H1 (cell line): ENCODE results near the gene THOC6. TPM values are rescaled to one million over a fixed set of nuclear protein-coding genes. Genes with fewer than 3 reads are reported as not detected.
A peak's percentile ranks its signal among the peaks of the same experiment; 100 is the strongest.

ENCODE experiments used
- CBX8 ChIP-seq: fragments of 300-800, 300-1000 bp; sonication (generic); IDR thresholded peaks from 2 replicates; pipeline ENCODE4 v1.7.1; 2016; ENCODE audit warnings: low read depth, low read length, borderline replicate concordance
- CHD2 ChIP-seq: IDR thresholded peaks from 2 replicates; pipeline ENCODE4 v1.6.1; 2012; ENCODE audit warnings: low read length, improper control_type of control experiment
- JUND ChIP-seq: IDR thresholded peaks from 2 replicates; pipeline ENCODE4 v1.6.1; 2011; ENCODE audit warnings: mild to moderate bottlenecking, improper control_type of control experiment, low read length
- KDM5A ChIP-seq: fragments of 200-600 bp; IDR thresholded peaks from 2 replicates; pipeline ENCODE4 v1.7.1; 2012; ENCODE audit warnings: mild to moderate bottlenecking, low read length, inconsistent platforms, mixed read lengths
- POLR2A ChIP-seq, 2 experiments: IDR thresholded peaks; 1 replicate in 1 of 2; 2 replicates in 1 of 2; pipeline ENCODE4 v1.6.1; 2011; ENCODE audit warnings: low read depth in 2 of 2, low read length in 2 of 2, mild to moderate bottlenecking in 2 of 2; ENCODE audit errors: control extremely low read depth in 1 of 2
- SAP30 ChIP-seq: fragments of 300-600 bp; sonication (generic); IDR thresholded peaks from 2 replicates; pipeline ENCODE4 v1.7.1; 2012; ENCODE audit warnings: low read length, moderate library complexity, mild to moderate bottlenecking, inconsistent platforms; ENCODE audit not compliant: insufficient read depth, insufficient replicate concordance
- SP4 ChIP-seq: IDR thresholded peaks from 2 replicates; pipeline ENCODE4 v1.6.1; 2012; ENCODE audit warnings: low read length, inconsistent platforms
- TAF1 ChIP-seq: IDR thresholded peaks from 2 replicates; pipeline ENCODE4 v1.6.1; 2011; ENCODE audit warnings: mild to moderate bottlenecking, low read depth, low read length
- polyA plus RNA-seq, 7 experiments: library from polyadenylated mRNA; depleted of rRNA in 3 of 7; stranded (reverse) in 5 of 7; unstranded in 2 of 7; fragments of >200 nt in 5 of 7; fragments of 200-250 nt in 2 of 7; gene quantifications; 1 replicate in 5 of 7; 2 replicates in 1 of 7; 4 replicates in 1 of 7; pipeline versions ENCODE4 v1.2.1 to v1.2.3, GENCODE V29; 2011 to 2013; ENCODE audit warnings: missing spikeins in 2 of 7, mixed read lengths in 2 of 7
- total RNA-seq: library from RNA; stranded (reverse); fragmentation: NEBNext Ultra II Directional; extraction: Animal tissue kit (Norgen Biotek cat#: 25700); gene quantifications from 2 replicates; pipeline ENCODE4 v1.2.1, GENCODE V29; 2021
- TF ChIP-seq, protein P1 (sequence below): IDR thresholded peaks from 2 replicates; pipeline ENCODE4 v1.6.1; 2011; ENCODE audit warnings: low read depth, mild to moderate bottlenecking, low read length; ENCODE audit not compliant: insufficient read depth

Gene THOC6
- total and polyA plus RNA-seq, 2 of the 8 experiments (the other 6 are each of a cell fraction or from before 2014, with no cell fraction given), result 78.5 to 111 TPM

DNA sequence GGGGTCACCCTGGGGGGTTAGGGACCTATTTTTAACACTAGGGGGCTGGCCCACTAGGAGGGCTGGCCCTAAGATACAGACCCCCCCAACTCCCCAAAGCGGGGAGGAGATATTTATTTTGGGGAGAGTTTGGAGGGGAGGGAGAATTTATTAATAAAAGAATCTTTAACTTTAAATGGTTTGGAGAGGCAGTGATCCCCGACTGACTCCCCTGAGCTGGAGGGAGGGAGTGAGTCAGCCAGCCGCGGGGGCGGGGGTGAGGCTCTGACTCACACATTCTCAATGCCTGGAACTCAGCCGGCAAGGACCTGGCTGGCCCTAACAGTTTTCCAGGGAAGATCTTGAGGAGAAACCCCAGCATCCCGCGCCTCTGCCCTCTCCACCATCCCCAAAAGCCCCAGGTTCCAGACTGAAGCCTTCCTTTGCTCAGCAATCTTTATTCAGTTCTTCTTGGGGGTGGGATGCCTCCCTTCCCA is 1.6 kb upstream of the THOC6 start (continued):
- TF ChIP-seq CBX8 (no peak), TAF1 (peak; percentile 67), SP4 (no peak), POLR2A (IDR thresholded peaks at IDR 0.05; ENCODE audit: control extremely low read depth in 1 of 2, low read depth in 2 of 2, low read length in 2 of 2) (peak in 1 of 2 experiments; percentile 47; a peak in 1 of 3 replicates), CHD2 (no peak), KDM5A (no peak), JUND (peak; percentile 98), SAP30 (no peak)
- TF ChIP-seq, protein P1, sequence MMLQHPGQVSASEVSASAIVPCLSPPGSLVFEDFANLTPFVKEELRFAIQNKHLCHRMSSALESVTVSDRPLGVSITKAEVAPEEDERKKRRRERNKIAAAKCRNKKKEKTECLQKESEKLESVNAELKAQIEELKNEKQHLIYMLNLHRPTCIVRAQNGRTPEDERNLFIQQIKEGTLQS, result peak; percentile 61
